HG03558 (cell line): Measurements from ENCODE around the gene OR2AK2.
A peak's percentile ranks its signal among the peaks of the same experiment; 100 is the strongest.

Source experiments
- ATAC-seq: cut with Tn5 transposase; IDR thresholded peaks from one replicate; pipeline ENCODE4 v1.9.1; 2021; ENCODE audit warnings: moderate number of reproducible peaks; ENCODE audit not compliant: unreplicated experiment; ENCODE audit errors: extremely low read depth

Gene OR2AK2, protein sequence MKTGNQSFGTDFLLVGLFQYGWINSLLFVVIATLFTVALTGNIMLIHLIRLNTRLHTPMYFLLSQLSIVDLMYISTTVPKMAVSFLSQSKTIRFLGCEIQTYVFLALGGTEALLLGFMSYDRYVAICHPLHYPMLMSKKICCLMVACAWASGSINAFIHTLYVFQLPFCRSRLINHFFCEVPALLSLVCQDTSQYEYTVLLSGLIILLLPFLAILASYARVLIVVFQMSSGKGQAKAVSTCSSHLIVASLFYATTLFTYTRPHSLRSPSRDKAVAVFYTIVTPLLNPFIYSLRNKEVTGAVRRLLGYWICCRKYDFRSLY

DNA sequence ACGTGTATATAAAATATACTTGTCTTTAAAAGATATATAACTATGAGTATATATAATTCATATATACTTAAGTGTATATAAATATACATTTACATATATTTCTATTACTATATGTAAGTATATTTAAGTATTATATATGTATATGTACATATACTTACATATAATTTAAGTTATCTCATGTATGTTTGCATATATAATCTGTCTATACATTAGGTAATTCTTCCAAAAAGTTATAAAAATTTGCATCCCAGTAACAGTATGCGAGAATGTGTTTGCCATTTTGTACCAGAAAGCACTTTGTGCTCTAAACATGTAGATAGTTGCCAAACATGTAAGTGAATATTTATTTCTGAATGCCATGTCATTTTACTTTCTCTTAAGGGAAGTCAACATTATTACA lies at the start of gene OR2AK2:
Gene OR2AK2 (plus strand): TSS at position 301 of the 400 bp plus-strand sequence. CDS start 144 bp downstream, outside the sequence.
- ATAC-seq: no peak

DNA sequence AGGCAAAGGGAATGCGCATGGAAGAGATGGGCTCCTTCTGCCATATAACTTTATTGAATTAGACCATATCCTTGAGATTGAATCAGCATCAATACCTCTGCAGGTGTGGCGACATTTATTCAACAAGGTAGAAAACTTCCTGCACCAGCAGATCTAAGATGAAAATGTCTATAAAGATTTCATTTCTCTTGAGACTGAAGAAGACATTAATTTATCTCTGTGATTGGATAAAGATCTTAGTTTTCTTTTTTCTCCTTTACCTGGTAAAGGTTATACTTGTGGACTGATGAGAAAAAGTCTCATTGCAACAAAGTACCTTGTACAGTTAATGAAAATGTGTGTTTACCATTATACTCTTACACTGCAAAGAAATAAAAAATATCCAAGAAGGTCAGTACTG lies 45.1 kb upstream of the OR2AK2 start, which contains the start of gene OR2T8:
Gene OR2T8 (plus strand): TSS at position 301 of the 400 bp plus-strand sequence. CDS start 766 bp downstream, outside the sequence.
- no peak for ATAC-seq

- no peak for ATAC-seq
Observed at GRCh38 chr1:247923941-247924340, 41.1 kb upstream of the OR2AK2 start.

GRCh38 chr1:247924868-247925267 lies 40.2 kb upstream of the OR2AK2 start, which contains the start of gene OR2AJ1:
Gene OR2AJ1 (plus strand): TSS chr1:247924889. CDS start chr1:247933769, 8,880 bp downstream.
- no peak for ATAC-seq

DNA sequence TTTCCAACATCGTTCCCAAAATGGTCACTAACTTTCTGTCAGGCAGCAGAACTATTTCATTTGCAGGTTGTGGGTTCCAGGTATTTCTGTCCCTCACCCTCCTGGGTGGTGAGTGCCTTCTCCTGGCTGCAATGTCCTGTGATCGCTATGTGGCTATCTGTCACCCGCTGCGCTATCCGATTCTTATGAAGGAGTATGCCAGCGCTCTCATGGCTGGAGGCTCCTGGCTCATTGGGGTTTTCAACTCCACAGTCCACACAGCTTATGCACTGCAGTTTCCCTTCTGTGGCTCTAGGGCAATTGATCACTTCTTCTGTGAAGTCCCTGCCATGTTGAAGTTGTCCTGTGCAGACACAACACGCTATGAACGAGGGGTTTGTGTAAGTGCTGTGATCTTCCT lies 31.0 kb upstream of the OR2AK2 start:
- ATAC-seq: no peak

DNA sequence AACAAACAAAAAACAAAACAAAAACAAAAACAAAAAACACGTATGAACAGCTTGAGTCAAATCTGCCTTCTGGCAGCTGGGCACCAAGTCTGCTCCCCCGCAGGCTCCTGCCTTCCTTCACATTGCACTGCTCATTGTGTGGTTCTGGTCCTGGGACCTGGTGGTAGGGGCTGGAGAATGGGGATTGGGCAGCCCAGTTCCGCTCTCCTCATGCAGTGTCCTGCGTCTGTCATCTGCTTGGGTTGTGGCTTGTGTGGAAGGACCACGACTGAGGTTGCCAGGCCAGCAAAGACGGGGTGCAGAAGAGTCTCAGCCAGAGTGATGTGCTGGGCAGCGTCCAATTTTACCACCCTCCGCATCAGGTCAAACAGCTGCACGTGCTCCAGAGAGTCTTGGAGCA lies 29.3 kb upstream of the OR2AK2 start:
- no peak for ATAC-seq

- no peak for ATAC-seq
Observed at GRCh38 chr1:247936415-247936814, 28.6 kb upstream of the OR2AK2 start.

DNA sequence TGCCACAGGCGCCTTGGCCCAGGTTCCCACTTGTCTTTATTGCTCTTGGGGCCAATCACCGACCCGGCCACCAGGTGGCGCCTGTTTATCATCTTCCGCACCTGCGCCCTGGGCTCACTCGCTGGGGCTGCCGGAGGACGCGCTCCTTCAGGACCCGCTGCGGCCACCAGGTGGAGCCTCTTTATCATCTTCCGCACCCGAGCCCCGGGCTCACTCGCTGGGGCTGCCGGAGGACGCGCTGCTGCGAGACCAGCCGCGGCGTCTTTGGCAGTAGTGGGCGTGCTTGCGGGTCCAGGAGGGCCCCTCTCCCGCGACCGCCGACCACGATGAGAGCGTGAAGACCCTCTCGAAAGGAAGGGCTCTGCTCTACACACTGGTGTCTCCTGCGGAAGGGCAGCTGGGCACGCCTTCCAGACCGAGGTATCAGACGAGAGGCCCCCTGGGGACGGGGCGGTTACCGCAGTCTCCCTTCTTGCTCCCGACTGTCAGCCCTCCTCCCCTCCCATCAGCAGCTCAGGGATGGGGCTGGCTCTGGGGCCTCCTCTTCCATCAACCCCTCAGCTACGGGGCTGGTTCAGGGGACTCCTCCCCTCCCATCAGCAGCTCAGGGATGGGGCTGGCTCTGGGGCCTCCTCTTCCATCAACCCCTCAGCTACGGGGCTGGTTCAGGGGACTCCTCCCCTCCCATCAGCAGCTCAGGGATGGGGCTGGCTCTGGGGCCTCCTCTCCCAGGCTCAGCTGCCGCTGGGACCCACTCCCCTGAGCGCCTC lies 27.9 kb upstream of the OR2AK2 start:
- ATAC-seq: peak; percentile 98

GRCh38 chr1:247942624-247943023 lies 22.4 kb upstream of the OR2AK2 start:
- no peak for ATAC-seq

DNA sequence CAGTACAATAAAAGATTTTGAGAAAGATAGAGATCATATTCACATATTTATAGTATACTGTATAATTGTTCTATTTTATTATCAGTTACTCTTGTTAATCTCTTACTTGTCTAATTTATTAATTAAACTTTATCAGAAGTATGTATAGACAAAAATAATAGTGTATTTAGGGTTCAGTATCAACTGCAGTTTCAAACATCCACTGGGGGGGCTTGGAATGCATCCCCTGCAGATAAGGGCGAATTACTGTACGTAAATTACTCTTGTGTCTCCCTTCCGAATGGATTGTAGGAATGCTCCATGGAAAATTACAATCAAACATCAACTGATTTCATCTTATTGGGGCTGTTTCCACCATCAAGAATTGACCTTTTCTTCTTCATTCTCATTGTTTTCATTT lies 16.5 kb upstream of the OR2AK2 start, which contains the start of gene OR2L8:
Gene OR2L8 (plus strand): TSS at position 301 of the 400 bp plus-strand sequence. CDS start 0 bp downstream, at position 301.
- ATAC-seq: no peak

- no peak for ATAC-seq
Observed at GRCh38 chr1:247953408-247953807, 11.6 kb upstream of the OR2AK2 start.

DNA sequence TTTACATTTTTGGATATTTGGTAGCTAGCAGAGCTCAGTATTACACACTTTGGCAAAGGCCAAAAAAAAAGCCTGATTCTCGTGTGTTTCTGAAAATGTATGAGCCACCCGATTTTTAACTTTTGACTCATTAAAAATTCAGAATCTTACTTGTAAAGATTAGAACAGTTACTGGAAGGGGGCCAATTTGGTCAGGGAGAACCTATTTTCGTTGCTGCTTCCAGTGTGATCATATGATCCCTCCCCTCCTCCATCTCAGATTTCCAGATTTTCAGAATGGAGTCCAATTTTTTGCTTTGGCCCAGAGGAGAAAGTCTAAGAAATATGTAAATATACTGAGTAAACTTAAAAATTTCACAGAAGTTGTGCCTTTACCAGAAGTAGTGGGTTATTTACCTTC lies 3.2 kb upstream of the OR2AK2 start:
- no peak for ATAC-seq

DNA sequence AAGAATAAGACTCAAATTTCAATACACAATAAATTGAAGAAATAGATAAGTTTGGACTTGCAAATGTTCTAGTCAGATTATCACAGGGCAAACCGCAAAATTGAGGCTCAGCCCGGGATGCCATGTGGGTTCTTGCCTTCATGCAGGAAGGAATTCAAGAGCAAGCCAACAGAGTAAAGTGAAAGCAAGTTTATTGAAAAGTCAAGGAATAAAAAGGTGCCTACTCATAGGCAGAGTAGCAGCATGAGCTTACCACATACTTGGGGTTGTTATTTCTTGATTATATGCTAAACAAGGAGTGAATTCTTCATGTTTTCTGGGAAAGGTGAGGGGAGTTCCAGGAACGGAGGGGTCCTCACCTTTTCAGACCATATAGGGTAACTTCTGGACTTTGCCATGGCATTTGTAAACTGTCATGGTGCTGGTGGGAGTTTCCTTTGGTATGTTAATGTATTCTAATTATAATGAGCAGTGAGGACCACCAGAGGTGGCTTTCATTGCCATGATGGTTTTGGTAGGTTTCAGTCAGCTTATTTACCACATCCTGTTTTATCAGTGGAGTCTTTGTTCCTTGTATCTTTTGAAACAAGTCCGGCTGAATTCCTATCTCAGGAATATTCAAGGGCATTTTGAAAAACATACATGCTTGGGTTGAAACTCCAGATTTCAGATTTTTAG lies 2.0 kb upstream of the OR2AK2 start:
- no peak for ATAC-seq

GRCh38 chr1:247966532-247967204 lies 1.6 kb downstream of the OR2AK2 start:
- peak; percentile 44 for ATAC-seq

DNA sequence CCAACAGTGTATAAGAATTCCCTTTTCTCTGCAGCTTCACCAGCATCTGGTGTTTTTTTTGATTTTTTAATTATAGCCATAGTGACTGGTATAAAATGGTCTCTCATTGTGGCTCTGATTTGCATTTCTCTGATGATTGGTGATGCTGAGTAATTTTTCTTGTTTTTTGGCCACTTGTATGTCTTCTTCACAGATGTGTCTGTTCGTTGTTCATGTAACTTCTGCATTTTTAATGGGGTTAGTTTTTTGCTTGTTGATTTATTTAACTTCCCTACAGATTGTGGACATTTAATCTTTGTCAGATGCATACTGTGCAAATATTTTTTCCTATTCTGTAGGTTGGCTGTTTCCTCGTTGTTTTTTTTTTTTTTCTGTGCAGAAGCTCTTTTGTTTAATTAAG lies 28.0 kb downstream of the OR2AK2 start:
- ATAC-seq: no peak

DNA sequence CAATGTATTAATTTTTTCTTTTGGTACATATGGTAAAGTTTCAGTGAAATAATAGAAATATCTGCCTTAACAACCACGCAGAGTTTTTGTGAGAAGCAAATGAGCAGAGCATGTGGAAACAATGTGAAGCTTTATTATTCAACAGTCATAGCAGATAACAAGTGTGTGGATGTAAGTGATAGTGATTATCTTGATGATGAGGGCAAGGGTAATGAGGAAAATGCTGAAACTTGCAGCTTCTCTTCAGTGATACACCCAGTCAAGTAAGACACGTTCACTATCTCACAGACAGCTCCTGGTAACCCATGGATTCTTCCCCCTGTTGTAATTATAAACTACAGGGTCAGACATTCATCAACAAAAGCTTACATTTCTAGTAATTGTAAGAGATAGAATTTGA lies 33.8 kb downstream of the OR2AK2 start:
- ATAC-seq: no peak

GRCh38 chr1:248000169-248000568 lies 35.1 kb downstream of the OR2AK2 start:
- no peak for ATAC-seq

DNA sequence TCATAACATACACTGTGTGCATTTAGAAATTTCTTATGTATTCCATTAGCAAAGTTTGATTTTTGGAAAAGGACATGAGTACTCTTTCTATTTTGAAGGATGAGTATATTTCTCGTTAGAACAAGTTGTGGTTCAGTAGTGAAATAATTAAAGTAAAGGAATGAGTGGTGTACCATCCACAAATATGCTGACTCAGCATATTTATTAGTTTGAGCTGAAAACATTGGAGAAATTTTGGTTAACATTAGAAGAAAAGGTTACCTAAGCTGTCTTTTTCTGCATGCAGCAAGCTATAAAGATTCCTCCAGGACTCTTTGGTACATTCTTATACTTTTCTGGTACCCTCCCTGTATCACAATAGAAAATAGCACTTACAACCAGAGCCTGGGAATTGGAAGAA lies 42.7 kb downstream of the OR2AK2 start:
- no peak for ATAC-seq

DNA sequence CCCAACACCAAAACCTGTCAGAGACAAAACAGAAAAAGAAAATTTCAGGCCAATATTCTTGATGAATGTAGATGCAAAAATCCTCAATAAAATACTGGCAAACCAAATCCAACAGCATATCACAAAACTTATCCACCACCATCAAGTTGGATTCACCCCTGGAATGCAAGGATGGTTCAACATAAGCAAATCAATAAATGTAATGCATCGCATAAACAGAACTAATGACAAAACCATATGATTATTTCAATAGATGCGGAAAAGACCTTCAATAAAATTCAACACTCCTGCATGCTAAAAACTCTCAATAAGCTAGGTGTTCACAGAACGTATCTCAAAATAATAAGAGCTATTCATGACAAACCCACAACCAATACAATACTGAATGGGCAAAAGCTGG lies 44.6 kb downstream of the OR2AK2 start:
- ATAC-seq: no peak

DNA sequence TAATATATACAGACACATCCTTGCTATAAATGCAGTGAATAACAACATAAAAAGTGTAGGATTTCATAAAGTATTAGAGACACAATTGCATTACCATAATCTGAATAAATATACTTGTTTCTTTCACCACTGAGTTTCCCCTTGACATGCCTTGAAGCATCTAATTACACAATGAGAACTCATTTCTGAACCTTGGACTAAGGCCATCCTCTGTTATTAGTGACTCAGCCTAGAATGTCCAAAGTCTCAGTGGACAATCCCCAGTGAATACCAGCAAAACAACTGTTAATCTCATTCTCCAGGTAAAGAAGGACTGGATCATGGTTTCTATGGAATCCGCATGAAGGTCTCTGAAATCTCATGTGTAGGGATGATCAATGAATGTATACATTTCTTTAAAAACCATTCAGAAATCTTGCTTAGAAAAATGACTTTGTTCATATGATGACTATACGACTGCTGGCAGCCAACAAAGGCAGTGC lies 48.2 kb downstream of the OR2AK2 start, which contains the start of gene OR2L5:
Gene OR2L5 (plus strand): TSS at position 432 of the 482 bp plus-strand sequence. CDS start 8,288 bp downstream, outside the sequence.
- ATAC-seq: no peak
